ENCODE data around the gene PLPP3. TPM values are rescaled to one million over a fixed set of nuclear protein-coding genes. Genes with fewer than 3 reads are reported as not detected.

The PLPP3 gene
- total RNA-seq, 1 donor from 2014 or later = 4.9 TPM

- DNase-seq (ENCODE audit: low read depth) = no peak
- no peaks in the 10 kb centered on the region for H3K36me3 ChIP-seq (ENCODE audit: control insufficient read depth, insufficient read depth, low read length)
- no peak overlapping the region for H3K4me3 ChIP-seq (ENCODE audit: low read depth, low read length)
- no peaks in the 10 kb centered on the region for H3K27me3 ChIP-seq (ENCODE audit: control insufficient read depth, insufficient read depth, low read length)
- no peak for TF ChIP-seq CTCF (IDR thresholded peaks at IDR 0.05; ENCODE audit: insufficient read depth, low read length, poor library complexity, severe bottlenecking)
Measured at GRCh38 chr1:56537660-56538059, 41.7 kb downstream of the PLPP3 start.

DNA sequence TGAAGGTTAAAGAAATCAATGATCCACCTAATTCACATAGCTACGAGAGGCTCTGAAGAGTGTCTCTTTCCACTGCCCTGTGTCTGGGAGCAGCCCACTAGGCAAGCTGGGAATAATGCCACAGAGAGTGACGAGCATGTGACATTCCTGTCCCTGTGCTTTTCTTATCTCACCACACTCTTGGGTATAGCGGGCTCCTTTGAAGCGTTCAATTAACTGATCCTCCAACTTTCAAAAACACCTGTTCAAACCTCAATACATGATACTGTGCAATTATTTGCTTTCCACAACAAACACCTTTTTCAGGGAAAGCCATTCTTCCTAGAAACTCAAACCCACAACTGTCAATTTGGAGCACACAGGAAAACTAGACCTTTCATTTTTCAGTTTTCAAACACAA, 43.4 kb downstream of the PLPP3 start:
- TF ChIP-seq CTCF (IDR thresholded peaks at IDR 0.05; ENCODE audit: insufficient read depth, low read length, poor library complexity, severe bottlenecking) = no peak
- Histone ChIP-seq H3K27me3 (ENCODE audit: control insufficient read depth, insufficient read depth, low read length) (no peaks in the 10 kb centered on the region), H3K36me3 (ENCODE audit: control insufficient read depth, insufficient read depth, low read length) (no peaks in the 10 kb centered on the region), H3K4me3 (ENCODE audit: low read depth, low read length) (no peak overlapping the region)
- DNase-seq (ENCODE audit: low read depth) = no peak

GRCh38 chr1:56535362-56535761, 44.0 kb downstream of the PLPP3 start:
- no peak overlapping the region for H3K4me3 ChIP-seq (ENCODE audit: low read depth, low read length)
- DNase-seq (ENCODE audit: low read depth) = no peak

GRCh38 chr1:56534130-56534651, 45.2 kb downstream of the PLPP3 start:
- no peak for DNase-seq (ENCODE audit: low read depth)
- Histone ChIP-seq H3K4me3 (ENCODE audit: low read depth, low read length) (no peak overlapping the region), H3K36me3 (ENCODE audit: control insufficient read depth, insufficient read depth, low read length) (no peaks in the 10 kb centered on the region), H3K27me3 (ENCODE audit: control insufficient read depth, insufficient read depth, low read length) (no peaks in the 10 kb centered on the region)
- no peak for TF ChIP-seq CTCF (IDR thresholded peaks at IDR 0.05; ENCODE audit: insufficient read depth, low read length, poor library complexity, severe bottlenecking)

More at GRCh38 chr1:56535362-56535761, 44.0 kb downstream of the PLPP3 start:
- TF ChIP-seq CTCF (IDR thresholded peaks at IDR 0.05; ENCODE audit: insufficient read depth, low read length, poor library complexity, severe bottlenecking) = no peak
- H3K27me3 ChIP-seq (ENCODE audit: control insufficient read depth, insufficient read depth, low read length) = no peaks in the 10 kb centered on the region
- H3K36me3 ChIP-seq (ENCODE audit: control insufficient read depth, insufficient read depth, low read length) = no peaks in the 10 kb centered on the region

- no peak for TF ChIP-seq CTCF (IDR thresholded peaks at IDR 0.05; ENCODE audit: insufficient read depth, low read length, poor library complexity, severe bottlenecking)
- DNase-seq (ENCODE audit: low read depth) = no peak
- Histone ChIP-seq H3K36me3 (ENCODE audit: control insufficient read depth, insufficient read depth, low read length) (no peaks in the 10 kb centered on the region), H3K27me3 (ENCODE audit: control insufficient read depth, insufficient read depth, low read length) (no peaks in the 10 kb centered on the region), H3K4me3 (ENCODE audit: low read depth, low read length) (no peak overlapping the region)
Measured at GRCh38 chr1:56533621-56534020, 45.7 kb downstream of the PLPP3 start.

DNA sequence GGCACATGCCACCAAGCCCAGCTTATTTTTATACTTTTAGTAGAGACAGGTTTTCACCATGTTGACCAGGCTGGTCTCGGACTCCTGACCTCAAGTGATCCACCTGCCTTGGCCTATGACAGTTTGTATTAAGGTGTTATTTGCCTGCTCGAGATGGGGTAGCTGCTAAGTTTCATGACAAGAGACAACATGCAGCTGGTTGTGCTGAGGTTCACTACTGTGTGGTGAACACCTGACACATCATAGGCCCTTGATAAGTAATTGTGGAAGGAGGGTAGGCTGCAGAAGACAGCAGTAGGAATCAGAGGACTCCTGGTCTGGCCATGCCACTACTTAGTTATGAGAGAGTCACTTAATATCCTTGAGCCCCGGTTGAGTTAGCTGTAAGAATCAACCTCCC, 46.2 kb downstream of the PLPP3 start:
- H3K4me3 ChIP-seq (ENCODE audit: low read depth, low read length) = no peak overlapping the region
- H3K36me3 ChIP-seq (ENCODE audit: control insufficient read depth, insufficient read depth, low read length) = no peaks in the 10 kb centered on the region
- no peaks in the 10 kb centered on the region for H3K27me3 ChIP-seq (ENCODE audit: control insufficient read depth, insufficient read depth, low read length)
- DNase-seq (ENCODE audit: low read depth) = no peak
- TF ChIP-seq CTCF (IDR thresholded peaks at IDR 0.05; ENCODE audit: insufficient read depth, low read length, poor library complexity, severe bottlenecking) = no peak
